IMR-90 (cell line): ENCODE measurements around the gene WARS2. TPM values are rescaled to one million over a fixed set of nuclear protein-coding genes. Genes with fewer than 3 reads are reported as not detected.

Experiments
- ATAC-seq: fragments of 200-7000 bp; cut with Tn5 transposase; 2 replicates; pipeline ENCODE4 v1.9.1; 2020; ENCODE audit warnings: low read depth, mild to moderate bottlenecking, moderate library complexity
- BruUV-seq: library from RNA; stranded (reverse); fragments of 400-500 nt; replicated peaks from 2 replicates; lab custom pipeline; 2021; lab: Mats Ljungman, UMichigan
- CTCF ChIA-PET: fragments of 300-600 bp; formaldehyde crosslinking; extraction: SDS; loops from one replicate; lab custom pipeline; 2021; ENCODE audit warnings: antibody characterized with exemption; lab: Yijun Ruan, JAX
- POLR2A ChIA-PET: fragments of 300-600 bp; sonication (Branson Sonifier 250); formaldehyde crosslinking; loops from one replicate; lab custom pipeline; 2022; ENCODE audit warnings: antibody characterized with exemption; ENCODE audit not compliant: unreplicated experiment; lab: Charles Lee
- DNase-seq: peaks from one replicate; pipeline ENCODE4 v3.0.0; 2013
- H2AFZ ChIP-seq: replicated peaks from 2 replicates; pipeline ENCODE3; 2013; ENCODE audit warnings: low read length, mild to moderate bottlenecking; ENCODE audit not compliant: poor library complexity
- H2AK5ac ChIP-seq: 2 replicates; pipeline ENCODE4 v1.6.1; 2013; ENCODE audit warnings: low read depth, low read length, inconsistent platforms
- H2AK9ac ChIP-seq: replicated peaks from 2 replicates; pipeline ENCODE3; 2013; ENCODE audit warnings: mild to moderate bottlenecking, low read depth, low read length, moderate library complexity; ENCODE audit not compliant: poor library complexity
- H2BK120ac ChIP-seq: 2 replicates; pipeline ENCODE4 v1.6.1; 2013; ENCODE audit warnings: low read depth, low read length, inconsistent platforms
- H2BK15ac ChIP-seq: 3 replicates; pipeline ENCODE4 v1.6.1; 2013; ENCODE audit warnings: low read depth, low read length, inconsistent platforms
- H2BK20ac ChIP-seq: 2 replicates; pipeline ENCODE4 v1.6.1; 2013; ENCODE audit warnings: low read depth, mild to moderate bottlenecking, inconsistent platforms, low read length, moderate library complexity
- H2BK5ac ChIP-seq: 2 replicates; pipeline ENCODE4 v1.6.1; 2013; ENCODE audit warnings: mild to moderate bottlenecking, low read depth, low read length, inconsistent platforms; ENCODE audit not compliant: poor library complexity, severe bottlenecking
- H3K14ac ChIP-seq: replicated peaks from 2 replicates; pipeline ENCODE4 v1.6.1; 2013; ENCODE audit warnings: low read depth, low read length, inconsistent platforms
- H3K18ac ChIP-seq: 2 replicates; pipeline ENCODE4 v1.6.1; 2013; ENCODE audit warnings: low read depth, low read length, control low read depth
- H3K23ac ChIP-seq: 2 replicates; pipeline ENCODE4 v1.6.1; 2013; ENCODE audit warnings: low read depth, low read length, inconsistent platforms
- H3K27ac ChIP-seq: 2 replicates; pipeline ENCODE4 v1.5.1; 2013; ENCODE audit warnings: mild to moderate bottlenecking, control low read depth, low read length; ENCODE audit not compliant: insufficient read depth
- H3K27me3 ChIP-seq: 2 replicates; pipeline ENCODE4 v1.6.1; 2013; ENCODE audit warnings: low read length; ENCODE audit not compliant: control insufficient read depth, insufficient read depth
- H3K36me3 ChIP-seq: 2 replicates; pipeline ENCODE4 v1.6.1; 2013; ENCODE audit warnings: low read length, mixed read lengths; ENCODE audit not compliant: control insufficient read depth, insufficient read depth
- H3K4ac ChIP-seq: 2 replicates; pipeline ENCODE4 v1.6.1; 2013; ENCODE audit warnings: low read depth, low read length, inconsistent platforms
- H3K4me1 ChIP-seq: 2 replicates; pipeline ENCODE4 v1.6.1; 2013; ENCODE audit warnings: low read length, mixed read lengths; ENCODE audit not compliant: control insufficient read depth, insufficient read depth
- H3K4me2 ChIP-seq: 2 replicates; pipeline ENCODE4 v1.6.1; 2013; ENCODE audit warnings: low read depth, mild to moderate bottlenecking, control low read depth, low read length, moderate library complexity
- H3K4me3 ChIP-seq: 2 replicates; pipeline ENCODE4 v1.5.1; 2013; ENCODE audit warnings: low read depth, mild to moderate bottlenecking, control low read depth, low read length, moderate library complexity; ENCODE audit not compliant: insufficient read depth
- H3K56ac ChIP-seq: 2 replicates; pipeline ENCODE4 v1.6.1; 2013; ENCODE audit warnings: low read length, inconsistent platforms; ENCODE audit not compliant: insufficient read depth; ENCODE audit errors: extremely low read depth
- H3K79me1 ChIP-seq, 2 experiments: 2 replicates each; pipeline ENCODE4 v1.6.1; 2013; ENCODE audit warnings: low read length in 2 of 2, inconsistent platforms in 1 of 2, low read depth in 1 of 2
- H3K9ac ChIP-seq: 2 replicates; pipeline ENCODE4 v1.6.1; 2013; ENCODE audit warnings: low read depth, low read length, control low read depth
- H3K9me1 ChIP-seq: 2 replicates; pipeline ENCODE4 v1.6.1; 2013; ENCODE audit warnings: low read length, inconsistent platforms; ENCODE audit not compliant: insufficient read depth
- H3K9me3 ChIP-seq: 2 replicates; pipeline ENCODE4 v1.6.1; 2013; ENCODE audit warnings: low read length; ENCODE audit not compliant: control insufficient read depth, insufficient read depth
- H4K20me1 ChIP-seq: 2 replicates; pipeline ENCODE4 v1.6.1; 2013; ENCODE audit warnings: low read length, inconsistent platforms; ENCODE audit not compliant: insufficient read depth
- H4K5ac ChIP-seq: 2 replicates; pipeline ENCODE4 v1.6.1; 2013; ENCODE audit warnings: mild to moderate bottlenecking, low read depth, low read length, control low read depth
- H4K8ac ChIP-seq, 2 experiments: 2 replicates each; pipeline ENCODE4 v1.6.1; 2013; ENCODE audit warnings: low read depth in 2 of 2, low read length in 2 of 2, control low read depth in 1 of 2, inconsistent platforms in 1 of 2
- H4K91ac ChIP-seq: 2 replicates; pipeline ENCODE4 v1.6.1; 2013; ENCODE audit warnings: low read depth, low read length, inconsistent platforms; ENCODE audit not compliant: insufficient read depth
- CEBPB ChIP-seq: IDR thresholded peaks from 2 replicates; pipeline ENCODE4 v1.6.1; 2012; ENCODE audit warnings: low read depth, low read length, improper control_type of control experiment
- CTCF ChIP-seq: conservative IDR thresholded peaks from 2 replicates; pipeline ENCODE4 v1.5.1; 2012; ENCODE audit warnings: mild to moderate bottlenecking, low read depth, low read length, improper control_type of control experiment
- ELK1 ChIP-seq: fragments of 150-350 bp; IDR thresholded peaks from 2 replicates; pipeline ENCODE4 v1.6.1; 2016; ENCODE audit warnings: low read depth, mild to moderate bottlenecking, low read length, moderate library complexity, borderline replicate concordance
- MAZ ChIP-seq: IDR thresholded peaks from 2 replicates; pipeline ENCODE4 v1.6.1; 2012; ENCODE audit warnings: low read depth, mild to moderate bottlenecking, low read length, improper control_type of control experiment, moderate library complexity, borderline replicate concordance
- POLR2A ChIP-seq: IDR thresholded peaks from 2 replicates; pipeline ENCODE4 v1.6.1; 2012; ENCODE audit warnings: mild to moderate bottlenecking, low read depth, low read length
- RAD21 ChIP-seq: IDR thresholded peaks from 2 replicates; pipeline ENCODE4 v1.6.1; 2012; ENCODE audit warnings: low read length, improper control_type of control experiment
- SMC3 ChIP-seq: fragments of 150-350 bp; IDR thresholded peaks from 2 replicates; pipeline ENCODE4 v1.6.1; 2016; ENCODE audit warnings: low read depth, mild to moderate bottlenecking, antibody characterized with exemption, low read length, moderate library complexity
- WGBS, 2 experiments: methylation state at CpG; one replicate each; pipeline versions ENCODE4 v1.1.5 to v1.1.7; 2013; ENCODE audit warnings: missing lambda C conversion rate in 2 of 2; ENCODE audit not compliant: insufficient read length in 1 of 2; ENCODE audit errors: extremely low coverage in 2 of 2; 5-methylcytosine and 5-hydroxymethylcytosine counted together
- dilution Hi-C: fragments of 300-500 bp; cut with HindIII; formaldehyde crosslinking; loops from one replicate; pipeline ENCODE4 v1.14.3; 2018; ENCODE audit warnings: low sequenced_read_pairs; ENCODE audit not compliant: unreplicated experiment
- in situ Hi-C: fragments of 300-500 bp; cut with MboI; formaldehyde crosslinking; loops from 3 replicates; pipeline ENCODE4 v1.14.3; 2019; ENCODE audit warnings: low sequenced_read_pairs, inconsistent platforms, mixed read lengths
- intact Hi-C: fragments of 100-400 bp; cut with micrococcal nuclease; formaldehyde crosslinking; loops from 2 replicates; pipeline ENCODE4 v1.10.0; 2022
- polyA plus RNA-seq, 3 experiments: library from polyadenylated mRNA; depleted of rRNA; stranded (reverse); fragments of >200 nt; gene quantifications; 2 replicates each; pipeline ENCODE4 v1.2.3, GENCODE V29; 2012; ENCODE audit warnings: low replicate concordance in 1 of 3
- total RNA-seq: library from RNA; depleted of rRNA; stranded (reverse); fragments of >200 nt; gene quantifications from 2 replicates; pipeline ENCODE4 v1.2.3, GENCODE V29; 2012

The WARS2 gene
- total and polyA plus RNA-seq, 2 of the 4 experiments (the other 2 are of a cell fraction), result 5.7 to 20.3 TPM

- Histone ChIP-seq H3K9me3 (peaks cover 27% of the 10 kb centered on the region), H2BK15ac (no peak overlapping the region), H3K36me3 (no peaks in the 10 kb centered on the region), H2BK5ac (no peak overlapping the region), H3K9me1 (no peaks in the 10 kb centered on the region), H2AK9ac (no peak overlapping the region), H3K4ac (no peak overlapping the region), H4K5ac (no peak overlapping the region), H3K4me2 (no peak overlapping the region), H3K4me1 (peaks cover 2% of the 10 kb centered on the region; the same call in 1 of the 2 replicates), H3K14ac (no peak overlapping the region), H3K79me1 (no peaks in the 10 kb centered on the region), H3K27me3 (peaks cover 97% of the 10 kb centered on the region), H4K8ac (no peak overlapping the region), H4K20me1 (no peaks in the 10 kb centered on the region), H3K9ac (no peak overlapping the region), H2BK120ac (no peak overlapping the region), H3K27ac (no peak overlapping the region), H2AK5ac (no peak overlapping the region), H4K91ac (no peak overlapping the region), H3K4me3 (no peak overlapping the region), H3K18ac (no peak overlapping the region), H2AFZ (no peak overlapping the region), H3K56ac (no peak overlapping the region), H2BK20ac (no peak overlapping the region), H3K23ac (no peak overlapping the region)
- no TSS peak for BruUV-seq
- dilution Hi-C loops, result no loop called here
- CTCF ChIA-PET, result no interaction called here
- in situ Hi-C loops, result loop anchor here (10.0 kb wide), 1 partner anchor 829 kb away; no protein-coding TSS in a partner anchor
- DNase-seq, result no peak
- intact Hi-C loops, result no loop called here
- no peak for ATAC-seq
- POLR2A ChIA-PET, result no interaction called here
- TF ChIP-seq CTCF (no peak), CEBPB (no peak), RAD21 (no peak), ELK1 (no peak), MAZ (no peak), POLR2A (no peak), SMC3 (no peak)
- WGBS, 2 experiments, result 39% methylated on average over 7 of the region's 22 CpGs; no CpG with 5 or more reads in 1 of the 2 experiments
Observed at GRCh38 chr1:118983558-118984041, 156.9 kb downstream of the WARS2 start.
